Renal cortex interstitium (tissue), 11 donors: Measurements from ENCODE around the gene MEGF6. TPM values are rescaled to one million over a fixed set of nuclear protein-coding genes. Genes with fewer than 3 reads are reported as not detected.

Source experiments
- DNase-seq, 11 donors: peaks; one replicate each; pipeline ENCODE4 v3.0.0-alpha.2; 2013; ENCODE audit warnings: low read depth in 9 of 11, low spot score in 4 of 11; ENCODE audit errors: extremely low read depth in 1 of 11
- polyA plus RNA-seq, 3 donors: library from polyadenylated mRNA; unstranded; fragments of 120-200 nt; gene quantifications; one replicate each; pipeline ENCODE4 v1.2.1, GENCODE V29; 2013; ENCODE audit not compliant: insufficient read length in 3 of 3

MEGF6 gene
- polyA plus RNA-seq, 3 donors = 8.5 to 15.3 (median 14.6) TPM

DNA sequence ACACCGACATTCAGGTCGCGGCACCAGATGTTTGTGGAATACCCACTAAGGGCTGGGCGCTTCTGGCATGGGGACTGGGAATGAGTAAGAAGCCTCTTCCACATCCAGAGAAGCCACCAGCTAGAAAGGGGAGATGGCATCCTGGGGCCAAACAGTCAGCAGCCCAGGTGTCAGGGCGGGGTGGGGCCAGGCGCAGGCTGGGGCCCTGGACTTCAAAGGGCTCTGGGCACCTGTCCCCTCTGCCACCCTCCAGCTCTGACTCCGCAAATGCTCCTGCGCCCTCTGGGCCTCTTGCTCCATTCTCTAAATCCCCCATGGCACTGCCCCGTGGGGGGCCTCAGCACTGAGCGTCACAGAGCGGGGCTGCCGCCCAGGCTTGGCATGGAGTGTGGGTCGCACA lies 70.4 kb downstream of the MEGF6 start:
- DNase-seq = no peak

DNA sequence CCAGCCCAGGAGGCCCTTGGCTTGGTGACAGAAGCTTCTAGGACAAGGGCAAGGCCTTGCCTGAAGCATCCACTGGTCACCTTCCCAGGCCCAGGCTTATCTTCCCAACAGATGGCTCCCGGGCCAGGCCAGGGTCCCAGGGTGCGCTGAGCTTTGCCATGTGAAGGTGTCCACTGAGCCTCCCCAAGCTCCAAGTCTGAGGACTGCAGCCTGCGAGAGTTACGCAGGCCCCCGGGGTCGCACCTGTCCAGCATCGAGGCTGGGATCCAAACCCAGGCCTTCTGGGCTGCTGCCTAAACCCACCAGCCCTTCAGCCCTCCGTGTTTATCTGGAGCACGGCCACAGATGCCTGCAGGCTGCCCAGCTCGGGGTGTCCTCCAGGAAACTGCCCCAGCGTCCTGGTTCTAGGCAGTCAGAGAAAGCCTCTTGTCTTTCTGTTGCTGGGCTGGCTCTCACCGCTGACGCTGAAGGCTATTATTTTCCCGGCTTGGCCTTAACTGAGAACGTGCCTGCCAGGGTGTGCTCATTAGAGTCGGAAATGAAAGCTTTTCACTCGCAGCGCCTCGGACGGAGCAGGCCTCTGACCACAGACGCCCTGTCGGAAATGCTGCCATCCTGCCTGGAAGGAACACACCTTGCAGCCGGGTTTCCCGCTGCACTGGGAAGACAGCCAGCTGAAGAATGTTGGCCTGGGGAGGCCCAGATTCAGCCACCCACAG lies 71.4 kb downstream of the MEGF6 start:
- no peak for DNase-seq

DNA sequence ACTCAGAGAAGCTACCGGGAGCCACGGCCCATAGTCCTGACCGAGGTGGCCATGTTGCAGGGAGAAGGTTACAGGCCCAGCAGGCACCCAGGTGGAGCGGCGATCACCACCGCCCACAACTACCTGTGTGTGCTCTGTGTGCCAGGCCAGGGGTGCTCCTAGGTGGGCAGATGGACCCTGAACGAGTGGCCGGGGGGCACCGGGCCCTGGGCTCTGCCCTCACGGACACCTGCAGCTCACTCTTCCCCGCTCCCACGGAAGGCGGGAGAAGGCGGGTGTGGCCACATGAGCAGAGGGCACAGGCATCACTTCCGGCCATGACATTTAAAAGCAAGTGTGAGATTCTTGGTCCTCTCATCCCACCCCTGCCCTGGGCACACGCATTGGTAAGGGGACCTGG lies 73.9 kb downstream of the MEGF6 start:
- DNase-seq = no peak

DNA sequence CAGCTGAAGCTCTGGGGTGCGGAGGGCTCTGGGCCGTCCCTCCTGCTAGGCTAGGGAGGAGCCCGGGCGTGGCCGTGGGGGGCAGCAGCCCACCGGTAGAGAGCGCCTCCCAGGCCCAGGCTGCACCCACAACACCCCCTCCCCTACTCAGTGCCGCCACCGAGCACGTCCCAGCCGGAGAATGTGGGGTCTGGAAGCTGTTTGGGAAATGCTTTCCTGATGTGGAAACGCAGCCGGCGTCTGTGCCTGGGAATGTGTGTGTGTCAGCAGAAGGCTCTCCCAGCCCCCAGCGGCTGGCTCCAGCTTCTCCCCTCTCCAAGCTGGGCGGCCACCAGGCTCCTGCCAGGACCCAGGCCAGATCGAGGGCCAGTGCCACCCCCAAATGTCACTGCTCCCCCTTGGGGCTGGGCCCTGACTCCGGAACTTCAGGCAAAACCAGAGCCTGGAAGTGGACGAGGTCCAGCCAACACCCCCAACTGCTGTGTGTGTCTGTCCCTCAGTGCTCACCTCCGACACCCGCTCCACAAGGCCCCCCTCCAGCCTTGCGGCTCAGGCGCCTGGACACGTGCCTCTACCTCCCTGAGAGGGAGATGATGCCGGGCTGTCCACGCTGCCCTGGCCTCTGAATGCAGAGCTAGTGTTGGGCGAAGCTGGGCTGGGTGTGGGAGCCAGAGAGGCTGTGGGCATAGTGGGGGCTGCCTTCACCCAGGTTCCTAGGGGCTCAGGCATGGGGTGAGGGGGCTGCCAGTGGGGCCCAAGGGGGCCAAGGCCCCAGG lies 74.7 kb downstream of the MEGF6 start:
- no peak for DNase-seq

DNA sequence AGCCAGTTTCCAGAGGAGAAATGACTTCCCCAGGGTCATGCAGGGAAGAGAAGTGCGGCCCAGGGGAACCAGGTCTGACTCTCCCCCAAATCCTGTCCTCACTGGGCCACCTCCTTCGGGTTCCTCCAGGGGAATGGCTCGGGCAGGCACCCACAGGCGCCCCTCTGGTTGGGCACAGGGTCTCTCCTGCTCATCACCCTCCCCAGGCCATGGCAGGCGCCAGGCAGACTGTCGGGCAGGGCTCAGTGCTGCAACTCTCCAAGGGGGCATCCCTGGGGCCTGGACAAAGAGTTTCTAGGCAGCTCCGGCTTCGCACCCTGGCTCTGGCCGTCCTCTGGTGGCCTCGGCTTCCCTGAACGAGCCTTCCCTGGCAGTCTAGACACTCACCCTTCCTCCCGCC lies 75.6 kb downstream of the MEGF6 start:
- DNase-seq = no peak

DNA sequence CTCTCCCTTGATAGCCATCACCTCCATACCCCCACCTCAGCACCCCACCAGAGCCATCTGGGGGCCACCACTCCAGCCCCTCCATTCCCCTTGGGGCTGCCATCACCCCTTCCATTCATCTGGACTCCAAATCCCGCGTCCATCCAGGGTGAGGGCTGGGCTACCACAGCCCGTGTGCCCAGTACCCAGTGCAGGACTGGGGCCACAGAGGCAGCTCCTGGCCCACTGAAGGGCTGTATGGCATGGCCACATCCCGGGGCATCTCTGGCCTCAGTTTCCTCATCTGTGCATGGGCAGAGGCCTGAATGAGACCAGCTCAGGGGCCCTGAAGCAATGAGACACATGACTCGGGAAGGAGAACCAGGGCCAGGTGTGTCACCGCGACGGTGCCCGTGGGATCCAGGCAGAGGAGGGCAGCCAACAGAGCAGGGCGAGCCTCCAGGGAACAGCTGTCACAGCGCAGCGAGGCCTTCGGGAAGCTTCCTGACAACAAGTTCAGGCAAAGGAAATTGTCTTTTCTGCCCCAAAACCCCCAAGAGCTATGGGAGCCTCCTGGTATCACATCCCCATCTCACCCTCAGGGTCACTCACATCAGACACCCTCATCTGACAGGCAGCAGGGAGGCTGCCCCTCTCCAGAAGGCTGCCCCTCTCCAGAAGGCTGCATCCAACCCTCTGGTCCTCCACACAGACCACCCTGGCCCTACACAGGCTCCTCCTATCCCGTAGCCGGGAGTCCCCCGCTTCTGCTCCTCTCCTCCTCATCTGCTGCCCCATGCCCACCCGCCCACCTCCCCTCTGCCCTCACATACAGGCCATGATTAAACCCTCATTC lies 76.3 kb downstream of the MEGF6 start:
- no peak for DNase-seq

DNA sequence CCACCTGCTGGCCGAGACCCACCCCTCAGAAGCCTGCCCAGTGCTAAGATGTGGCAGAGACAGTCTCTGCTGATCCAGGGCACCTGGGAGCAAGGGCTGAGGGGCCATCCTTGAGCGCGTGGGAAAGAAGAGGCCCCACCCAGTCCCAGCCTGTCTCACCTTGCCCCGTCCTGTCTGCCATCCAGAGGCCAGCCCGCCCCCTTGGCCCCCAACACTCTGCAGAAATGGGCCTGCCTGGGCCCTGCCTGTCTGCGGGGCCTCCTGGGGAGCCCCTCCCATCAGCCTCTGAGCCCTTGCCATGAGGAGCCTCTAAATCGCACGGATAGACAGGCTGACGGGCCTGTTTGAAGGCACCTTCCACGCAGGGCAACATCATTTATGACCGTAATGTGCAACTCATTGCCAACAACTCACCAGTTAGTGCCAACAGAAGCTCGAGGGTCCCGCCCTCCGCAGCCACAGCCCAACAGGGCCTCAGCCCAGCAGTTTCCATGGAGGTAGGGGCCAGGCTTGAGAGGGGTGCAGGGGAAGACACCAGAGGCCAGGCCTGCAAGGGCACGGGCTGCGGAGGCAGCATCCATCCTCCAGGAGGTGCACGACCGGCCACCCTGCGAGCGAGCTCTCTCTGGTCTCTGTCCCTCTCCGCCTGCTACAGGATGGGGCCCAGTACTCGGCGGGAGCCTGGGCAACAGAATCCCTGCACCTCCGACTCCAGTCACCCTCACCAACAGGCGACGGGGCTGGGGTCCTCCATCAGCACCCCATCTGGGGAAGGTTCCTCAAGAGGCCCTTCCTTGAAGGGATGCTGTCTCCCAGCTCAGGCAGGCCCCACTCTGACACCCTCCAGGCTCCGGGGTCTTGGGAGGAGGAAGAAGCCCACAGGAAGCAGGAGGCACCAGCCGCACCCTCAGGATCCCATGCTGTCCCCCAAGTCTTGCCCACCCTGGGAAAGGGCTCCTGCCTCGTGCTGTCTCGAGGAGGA lies 78.0 kb downstream of the MEGF6 start:
- DNase-seq = no peak

DNA sequence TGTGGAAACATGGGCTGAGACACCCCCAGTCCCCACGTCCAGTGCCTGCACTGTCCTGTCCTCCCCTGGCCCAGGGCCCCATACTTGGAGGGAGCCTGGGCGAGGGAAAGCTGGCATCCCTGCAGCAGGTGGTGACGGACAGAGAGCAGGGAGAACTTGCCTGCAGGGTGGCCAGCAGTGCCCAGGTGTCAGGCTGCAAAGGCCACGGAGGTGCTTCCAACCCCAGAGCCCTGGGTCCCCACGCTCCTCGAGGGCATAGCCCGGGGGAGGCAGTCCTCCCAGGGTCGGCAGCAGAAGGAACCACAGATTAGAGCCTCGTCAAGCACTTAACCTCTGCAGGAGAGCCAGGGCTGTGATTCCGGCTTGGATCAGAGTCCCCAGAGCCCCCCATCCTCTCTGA lies 79.4 kb downstream of the MEGF6 start:
- DNase-seq = no peak

DNA sequence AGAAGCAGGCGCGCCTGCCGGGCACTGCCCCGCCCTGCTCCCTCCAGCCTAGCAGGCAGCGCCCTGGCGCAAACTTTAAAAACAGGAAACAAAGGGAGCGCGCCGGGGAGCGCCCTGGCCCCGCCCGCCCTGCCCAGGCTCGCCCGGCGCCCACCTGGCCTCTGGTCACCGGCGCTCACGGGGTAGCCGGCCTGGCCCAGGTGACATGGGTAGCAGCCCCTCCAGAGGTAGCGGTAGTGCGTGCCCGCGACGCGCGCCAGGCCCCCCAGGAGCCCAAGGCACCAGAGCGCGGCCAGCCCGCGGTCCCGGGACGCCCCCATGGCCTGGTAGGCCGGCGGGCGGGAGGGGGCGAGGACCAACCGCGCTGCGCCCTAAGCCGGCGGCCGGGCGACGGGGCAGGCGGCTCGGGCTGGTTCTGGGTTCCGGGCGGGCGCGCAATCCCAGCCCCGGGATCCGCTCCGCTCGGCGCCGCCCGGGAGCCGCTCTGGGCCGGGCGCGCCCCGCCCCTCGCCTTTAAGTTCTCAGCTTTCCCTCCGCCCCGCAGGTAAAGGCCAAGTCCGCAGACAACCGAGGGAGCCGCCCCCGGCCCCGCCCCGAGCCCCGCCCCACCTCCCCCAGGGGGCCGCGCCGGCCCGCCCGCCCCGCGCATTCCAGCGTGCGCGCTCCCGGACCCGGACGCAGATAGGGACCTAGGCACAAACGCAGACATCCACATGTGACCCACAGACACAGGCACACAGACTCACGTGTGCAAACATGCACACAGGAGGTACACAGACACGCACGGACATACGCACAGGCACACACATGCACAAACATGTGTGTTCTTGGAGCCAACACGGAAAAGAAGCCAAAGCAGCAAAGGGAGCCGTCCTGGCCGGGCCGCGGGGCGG lies 80.1 kb downstream of the MEGF6 start:
- peak; percentile 46 to 81 (median 70) for DNase-seq

DNA sequence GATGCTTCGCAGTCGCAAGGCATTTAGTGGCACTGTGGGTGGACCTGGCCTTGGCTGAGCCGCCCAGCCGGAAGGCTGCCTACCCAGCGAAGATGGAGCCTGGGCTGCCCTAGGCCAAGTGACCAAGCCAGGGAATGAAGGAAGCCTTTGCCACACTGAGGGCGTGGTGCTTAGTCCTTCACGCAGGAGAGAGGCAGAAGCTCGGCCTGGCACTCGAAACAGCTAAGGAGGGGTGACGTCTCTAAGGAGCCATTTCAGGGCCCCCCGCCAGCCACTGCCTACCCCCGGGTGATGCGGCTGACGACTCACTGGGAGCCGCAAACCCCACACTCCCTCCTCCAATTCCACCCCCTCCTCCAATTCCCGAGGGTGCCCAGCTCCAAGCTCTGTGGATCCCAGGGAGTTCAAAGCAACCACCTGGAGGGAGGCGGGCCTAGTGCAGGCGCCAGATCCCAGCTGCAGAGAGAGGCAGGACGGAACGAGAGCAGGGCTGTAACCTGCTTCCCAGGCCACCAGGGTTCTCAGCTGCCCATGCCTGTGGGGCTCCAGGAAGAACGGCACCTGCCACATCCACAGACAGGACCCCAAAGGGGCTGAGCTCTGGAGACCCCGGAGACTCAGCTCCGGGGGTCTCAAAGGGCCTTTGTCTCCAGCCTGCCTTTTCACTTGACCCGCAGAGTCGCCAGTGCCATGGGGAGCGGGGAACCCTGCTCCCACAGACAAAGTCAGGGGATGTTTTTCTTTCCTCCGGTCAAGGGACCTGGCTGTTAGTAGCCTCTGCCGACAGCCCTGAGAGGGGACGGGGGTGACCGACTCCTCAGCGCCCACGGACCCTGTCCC lies 81.0 kb downstream of the MEGF6 start:
- no peak for DNase-seq

DNA sequence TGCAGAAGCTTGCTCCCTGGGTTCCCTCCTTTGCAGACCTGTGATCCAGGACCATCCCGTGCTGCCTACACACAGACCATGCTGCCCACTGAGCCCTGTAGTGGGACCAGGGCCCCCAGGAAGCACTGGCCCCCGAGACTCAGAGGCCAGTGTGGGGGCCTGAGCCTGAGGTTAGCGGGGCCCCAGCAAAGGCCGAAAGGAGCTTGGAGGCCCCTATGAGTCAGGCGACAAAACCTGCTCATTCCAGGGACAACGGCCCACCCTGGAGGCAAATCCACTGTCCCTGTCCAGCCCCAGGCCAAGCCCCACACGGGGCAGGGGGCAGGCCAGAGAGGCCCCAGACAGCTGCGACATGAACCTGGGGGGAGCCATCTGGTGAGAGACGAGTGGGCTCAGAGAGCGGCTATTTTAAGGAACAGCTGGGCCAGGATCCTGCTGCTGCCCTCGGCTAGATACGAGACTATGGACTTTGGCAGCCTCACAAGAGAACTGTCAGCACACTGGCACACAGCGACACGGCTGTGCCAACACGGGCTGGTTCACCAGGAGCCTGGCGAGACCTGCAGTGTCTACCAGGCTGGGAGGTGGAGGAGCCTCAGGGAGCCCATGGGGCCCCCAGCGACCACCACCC lies 82.1 kb downstream of the MEGF6 start:
- DNase-seq = no peak

DNA sequence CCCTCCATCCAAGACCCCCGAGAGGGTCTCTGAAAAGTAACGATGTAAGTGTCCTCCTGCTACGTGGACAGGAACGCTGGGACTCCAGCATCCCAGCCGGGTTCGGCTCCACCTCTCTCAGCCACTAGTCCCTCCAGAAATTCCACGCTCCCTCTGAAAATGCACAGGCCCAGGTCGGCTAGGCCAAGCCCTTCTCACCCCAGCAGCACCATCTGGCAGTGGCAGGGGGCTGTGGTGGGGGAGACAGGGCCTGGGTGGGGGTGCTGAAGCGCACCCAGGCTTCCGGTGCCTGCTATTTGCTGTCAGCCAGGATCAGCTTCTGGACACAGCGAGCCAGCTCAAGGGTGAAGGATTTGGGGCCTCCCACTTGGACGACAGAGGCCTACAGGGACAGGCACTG lies 83.5 kb downstream of the MEGF6 start:
- DNase-seq = no peak

DNA sequence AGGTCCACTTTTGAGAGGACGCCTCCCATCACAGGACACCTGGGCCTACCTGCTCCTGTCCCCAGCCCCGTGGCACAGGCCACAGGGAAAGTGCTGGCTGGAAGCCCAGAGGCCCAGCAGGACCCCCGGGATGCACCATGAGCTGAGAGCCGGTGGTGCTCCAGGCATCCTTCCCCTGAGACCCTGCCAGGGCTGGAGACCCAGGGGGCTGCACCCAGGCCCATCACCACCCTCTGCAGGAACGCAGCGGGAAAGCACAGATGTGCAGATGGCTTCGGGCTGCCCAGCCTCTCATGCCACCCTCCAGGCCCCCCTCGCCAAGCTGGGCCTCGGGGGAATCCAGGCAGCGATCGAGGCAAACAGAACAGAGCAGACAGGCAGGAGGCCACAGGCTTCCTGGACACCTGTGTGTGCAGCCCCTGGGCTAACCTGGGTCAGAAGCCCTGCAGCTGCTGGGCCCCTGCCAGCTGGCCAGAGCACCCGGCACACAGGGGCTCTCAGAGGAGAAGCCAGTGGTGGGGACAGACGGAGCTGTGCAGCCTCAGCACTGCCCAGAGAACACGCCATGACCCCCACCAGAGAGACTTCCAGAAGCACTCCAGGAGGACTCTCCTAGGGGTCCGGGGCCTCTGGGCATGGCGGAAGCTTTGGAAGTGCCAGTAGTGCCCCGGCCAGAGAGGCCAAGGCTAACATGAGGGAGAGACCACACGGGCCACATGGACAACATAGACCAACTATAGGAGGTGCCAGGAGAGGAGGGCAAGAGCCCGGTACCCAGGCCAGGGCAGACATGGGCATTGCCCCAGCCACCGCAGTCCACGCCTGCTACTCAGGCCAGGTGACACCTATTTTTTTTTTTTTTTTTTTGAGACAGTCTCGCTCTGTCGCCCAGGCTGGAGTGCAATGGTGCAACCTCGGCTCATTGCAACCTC lies 85.5 kb downstream of the MEGF6 start:
- no peak for DNase-seq

DNA sequence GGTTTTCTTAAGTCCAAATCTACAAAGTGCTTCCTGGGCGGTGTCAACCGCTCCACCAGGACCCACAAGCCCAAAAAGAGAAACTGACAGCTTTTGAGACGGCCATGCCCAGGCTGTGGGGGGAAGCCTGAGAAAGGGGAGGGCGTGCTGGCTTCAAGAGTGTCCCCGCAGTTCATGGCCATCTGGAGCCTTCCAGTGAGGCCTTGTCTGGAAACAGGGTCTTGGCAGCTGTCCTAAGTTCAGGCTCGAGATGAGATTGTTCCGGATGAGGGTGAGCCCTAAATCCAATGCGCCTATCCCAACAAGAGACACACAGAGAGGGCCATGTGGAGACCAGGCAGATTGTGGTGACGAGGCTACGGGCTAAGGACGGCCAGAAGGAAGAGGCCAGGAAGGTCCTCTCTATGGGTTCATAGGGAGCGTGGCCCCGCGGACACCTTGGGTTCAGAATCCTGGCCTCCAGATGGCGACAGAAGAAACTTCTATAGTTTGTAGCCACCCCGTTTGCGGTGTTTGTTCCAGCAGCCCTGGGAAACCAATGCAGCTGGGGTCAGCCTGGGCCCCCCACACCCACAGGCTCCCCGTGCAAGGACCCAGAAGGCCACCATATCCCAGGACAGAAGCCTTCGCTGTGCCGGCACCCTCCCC lies 86.6 kb downstream of the MEGF6 start:
- no peak for DNase-seq

DNA sequence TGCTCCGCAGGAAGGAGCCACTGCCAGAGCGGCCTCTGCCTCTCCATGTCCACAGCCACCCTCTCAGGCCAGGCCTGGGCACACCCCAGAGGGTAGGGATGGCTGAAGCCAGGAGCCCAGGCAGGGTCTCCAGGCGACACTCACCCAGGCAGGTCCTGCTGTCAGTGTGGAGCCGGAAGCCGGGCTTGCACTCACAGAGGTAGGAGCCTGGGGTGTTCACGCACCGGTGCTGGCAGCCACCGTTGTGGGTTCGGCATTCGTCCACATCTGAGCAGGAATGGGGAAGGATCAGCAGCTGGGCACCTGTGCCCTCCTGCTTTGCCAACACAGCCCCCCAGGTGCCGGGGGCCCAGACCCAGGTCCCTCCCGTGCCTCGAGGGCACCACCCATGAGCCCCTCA lies 87.3 kb downstream of the MEGF6 start:
- no peak for DNase-seq
